Caki2 (cell line): ENCODE results near the gene ZNF79. TPM values are rescaled to one million over a fixed set of nuclear protein-coding genes. Genes with fewer than 3 reads are reported as not detected.

Experiments
- DNase-seq: peaks from one replicate; pipeline ENCODE4 v3.0.0-alpha.2; 2015; ENCODE audit warnings: low read depth
- in situ Hi-C: cut with HindIII; loops from 2 replicates; pipeline ENCODE4 v1.10.0; 2016; ENCODE audit warnings: low sequenced_read_pairs, low pct_unique_long_range_greater_than_20kb, mixed read lengths
- total RNA-seq: library from RNA; depleted of rRNA; stranded (reverse); fragments of >200 nt; shearing (Covaris generic); gene quantifications from 2 replicates; pipeline ENCODE4 v1.2.3, GENCODE V29; 2014; ENCODE audit warnings: low replicate concordance

Gene ZNF79
- total RNA-seq, 1 experiment from 2014 or later = 2.8 TPM

DNA sequence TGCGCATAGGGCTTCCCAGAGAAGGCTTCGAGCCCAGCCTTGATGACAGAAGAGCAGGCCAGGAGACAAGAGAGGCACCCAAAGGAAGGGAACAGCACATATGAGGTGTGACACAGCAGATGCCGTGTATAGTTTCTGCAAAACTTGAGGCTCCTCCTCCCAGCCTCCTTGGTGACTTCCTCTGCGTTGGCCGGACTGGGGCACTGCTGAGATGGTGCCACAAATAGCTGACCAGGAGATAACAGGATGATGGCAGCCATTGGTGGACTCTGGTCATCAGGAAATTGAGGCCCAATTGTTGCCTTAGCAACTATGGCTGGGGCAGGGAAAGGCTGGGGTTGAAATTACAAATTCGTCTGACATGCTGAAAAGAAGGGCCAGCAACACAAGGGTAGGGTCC is 4.8 kb upstream of the ZNF79 start:
- no peak for DNase-seq
- in situ Hi-C loops = no loop called here

DNA sequence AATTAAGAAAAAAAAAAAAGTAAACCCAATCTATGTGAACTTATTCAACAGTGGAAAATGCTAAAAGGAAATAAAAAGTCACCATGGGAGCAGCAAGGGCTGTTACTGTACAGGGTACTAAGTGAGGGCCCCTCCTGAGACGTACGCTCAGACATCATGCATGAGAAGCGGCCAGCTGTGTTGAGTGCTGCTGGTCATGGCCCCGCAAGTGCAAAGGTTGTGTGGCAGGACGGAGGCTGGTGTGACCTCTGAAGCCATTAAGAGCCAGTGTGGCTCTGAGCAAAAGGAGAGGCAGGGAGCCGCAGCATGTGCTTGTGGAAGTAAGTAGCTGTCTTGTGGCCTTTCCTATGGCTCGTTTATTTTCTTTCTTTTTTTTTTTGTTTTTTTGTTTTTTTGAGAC is 3.1 kb upstream of the ZNF79 start:
- in situ Hi-C loops = no loop called here
- DNase-seq = no peak

DNA sequence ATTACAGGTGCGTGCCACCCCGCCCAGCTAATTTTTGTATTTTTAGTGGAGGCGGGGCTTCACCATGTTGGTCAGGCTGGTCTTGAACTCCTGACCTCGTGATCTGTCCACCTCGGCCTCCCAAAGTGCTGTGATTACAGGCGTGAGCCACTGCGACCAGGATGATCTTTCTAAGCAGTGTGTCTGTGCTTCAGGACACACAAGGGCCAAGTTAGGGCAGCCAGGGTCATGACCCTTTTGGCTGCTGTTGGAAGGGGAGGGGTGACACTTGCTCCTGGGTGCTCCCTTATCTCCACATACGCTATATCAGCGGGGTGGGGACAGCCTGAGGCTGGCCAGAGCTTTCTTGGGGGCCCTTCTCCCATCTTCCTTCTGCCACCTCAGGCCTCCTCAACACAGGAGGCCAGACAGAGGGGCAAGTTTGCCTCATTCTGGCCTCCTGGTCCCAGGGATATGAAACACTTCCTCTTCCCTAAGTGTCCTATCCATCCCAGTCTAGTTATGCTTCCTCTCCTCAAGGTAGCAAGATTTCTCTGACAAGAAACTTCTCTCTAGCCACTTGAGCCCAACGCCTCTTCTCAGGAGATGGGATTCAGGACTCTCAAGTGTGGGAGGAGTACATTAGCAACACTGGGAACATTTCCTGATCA is 1.9 kb upstream of the ZNF79 start:
- in situ Hi-C loops = no loop called here
- DNase-seq = no peak

DNA sequence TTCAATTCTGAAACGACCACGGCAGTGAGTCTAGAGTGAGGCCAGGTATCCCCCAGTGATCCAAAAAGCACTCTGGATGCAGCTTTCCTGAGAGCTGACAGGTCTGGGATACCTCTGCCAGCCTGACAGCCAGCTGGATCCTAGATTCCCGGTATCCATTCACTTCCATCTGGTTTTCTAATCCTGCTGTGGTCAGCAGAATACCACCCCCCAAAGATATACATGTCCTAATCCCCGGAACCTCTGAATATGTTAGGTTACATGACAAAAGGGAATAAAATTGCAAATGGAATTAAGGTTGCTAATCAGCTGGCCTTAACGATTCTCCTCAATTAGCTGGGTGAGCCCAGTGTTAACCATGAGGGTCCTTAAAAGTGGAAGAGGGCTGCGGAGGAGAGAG is 1.4 kb upstream of the ZNF79 start:
- in situ Hi-C loops = no loop called here
- DNase-seq = no peak

DNA sequence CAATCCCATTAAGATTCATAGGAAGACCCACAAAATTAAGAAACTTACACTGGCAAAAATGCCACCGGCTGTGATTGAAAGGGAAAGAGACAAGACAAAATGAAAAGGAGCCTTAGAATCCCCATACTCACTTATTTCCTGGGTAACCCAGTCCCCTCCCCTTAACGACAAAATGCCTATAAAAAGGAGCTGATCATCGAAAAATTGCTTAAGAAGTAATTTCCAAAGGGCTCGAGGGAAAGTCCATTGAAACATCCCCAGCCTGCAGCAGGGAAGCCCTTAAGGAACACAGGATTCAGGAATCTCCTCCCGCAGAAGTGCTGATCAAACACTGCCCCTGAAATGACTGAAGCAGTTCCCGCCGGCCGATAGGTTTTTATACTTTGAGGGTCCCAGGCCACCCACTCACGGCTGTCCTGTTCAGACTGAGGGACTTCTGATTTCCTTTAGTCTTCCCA is 677 bp upstream of the ZNF79 start:
- in situ Hi-C loops = no loop called here
- no peak for DNase-seq

DNA sequence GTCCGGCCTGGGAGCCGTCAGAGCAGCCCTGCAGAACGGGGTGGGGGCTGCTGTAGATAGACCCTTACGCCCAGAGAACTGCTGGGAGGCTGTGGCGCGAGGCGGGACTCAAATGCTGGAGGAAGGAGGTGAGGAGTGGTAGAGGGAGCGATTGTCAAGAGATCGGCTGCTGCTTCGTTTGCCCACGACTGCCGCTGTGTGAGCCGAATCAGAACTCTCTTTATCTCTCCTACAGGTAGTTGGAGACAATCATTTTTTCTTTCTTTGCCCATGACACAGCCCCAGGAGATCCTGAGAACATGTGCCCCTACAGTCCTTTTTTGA is 456 bp downstream of the ZNF79 start:
- no peak for DNase-seq
- in situ Hi-C loops = no loop called here

DNA sequence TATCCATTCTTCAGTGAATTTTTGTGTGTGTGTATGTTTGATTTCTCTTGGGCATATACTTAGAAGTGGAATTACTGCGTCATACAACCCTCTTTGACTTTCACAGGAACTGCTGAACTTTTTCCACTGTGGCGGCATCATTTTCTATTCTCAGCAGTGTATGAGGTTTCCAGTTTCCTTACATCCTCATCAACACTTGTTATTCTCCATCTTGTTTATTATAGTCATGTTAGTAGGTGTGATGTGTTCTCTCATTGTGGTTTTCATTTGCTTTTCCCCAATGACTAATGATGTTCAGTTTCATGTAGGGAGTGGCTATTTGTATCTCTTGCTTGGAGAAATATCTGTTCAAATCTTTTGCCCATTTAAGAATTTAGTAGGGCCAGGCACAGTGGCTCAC is 2.6 kb downstream of the ZNF79 start:
- no peak for DNase-seq

DNA sequence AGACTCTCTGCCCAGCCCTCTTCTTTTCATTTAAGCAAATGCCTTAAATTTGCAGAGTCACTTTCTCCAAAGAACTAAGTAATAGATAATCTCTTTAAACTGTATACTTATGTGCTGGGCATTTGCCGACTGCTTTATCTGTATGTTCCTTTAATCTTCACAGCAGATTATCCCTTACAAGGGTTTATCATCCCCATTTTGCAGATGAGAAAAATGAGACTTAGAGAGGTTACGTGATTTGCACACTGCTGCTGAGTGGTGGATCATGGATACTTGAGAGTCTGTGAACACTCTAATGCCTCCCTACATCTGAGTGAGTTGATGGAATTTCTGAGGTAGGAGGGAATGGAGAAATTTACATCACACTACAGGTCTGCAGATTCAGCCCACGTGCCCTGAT is 4.2 kb downstream of the ZNF79 start:
- in situ Hi-C loops = no loop called here
- no peak for DNase-seq

More for the DNA sequence above, 2.6 kb downstream of the ZNF79 start:
- in situ Hi-C loops = no loop called here

DNA sequence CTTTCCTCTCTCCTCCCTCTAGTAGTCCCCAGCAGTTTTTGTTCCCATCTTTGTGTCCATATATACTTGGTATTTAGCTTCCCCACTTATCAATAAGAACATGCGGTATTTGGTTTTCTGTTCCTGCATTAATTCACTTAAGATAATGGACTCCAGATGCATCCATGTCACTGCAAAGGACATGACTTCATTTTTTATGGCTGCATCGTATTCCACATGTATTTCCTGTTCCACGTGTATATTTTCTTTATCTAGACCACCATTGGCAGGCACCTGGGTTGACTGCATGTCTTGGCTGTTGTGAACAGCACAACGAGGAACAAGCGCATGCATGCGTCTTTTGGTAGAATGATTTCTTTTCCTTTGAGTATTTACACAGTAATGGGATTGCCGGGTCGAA is 6.2 kb downstream of the ZNF79 start:
- in situ Hi-C loops = no loop called here
- DNase-seq = no peak

DNA sequence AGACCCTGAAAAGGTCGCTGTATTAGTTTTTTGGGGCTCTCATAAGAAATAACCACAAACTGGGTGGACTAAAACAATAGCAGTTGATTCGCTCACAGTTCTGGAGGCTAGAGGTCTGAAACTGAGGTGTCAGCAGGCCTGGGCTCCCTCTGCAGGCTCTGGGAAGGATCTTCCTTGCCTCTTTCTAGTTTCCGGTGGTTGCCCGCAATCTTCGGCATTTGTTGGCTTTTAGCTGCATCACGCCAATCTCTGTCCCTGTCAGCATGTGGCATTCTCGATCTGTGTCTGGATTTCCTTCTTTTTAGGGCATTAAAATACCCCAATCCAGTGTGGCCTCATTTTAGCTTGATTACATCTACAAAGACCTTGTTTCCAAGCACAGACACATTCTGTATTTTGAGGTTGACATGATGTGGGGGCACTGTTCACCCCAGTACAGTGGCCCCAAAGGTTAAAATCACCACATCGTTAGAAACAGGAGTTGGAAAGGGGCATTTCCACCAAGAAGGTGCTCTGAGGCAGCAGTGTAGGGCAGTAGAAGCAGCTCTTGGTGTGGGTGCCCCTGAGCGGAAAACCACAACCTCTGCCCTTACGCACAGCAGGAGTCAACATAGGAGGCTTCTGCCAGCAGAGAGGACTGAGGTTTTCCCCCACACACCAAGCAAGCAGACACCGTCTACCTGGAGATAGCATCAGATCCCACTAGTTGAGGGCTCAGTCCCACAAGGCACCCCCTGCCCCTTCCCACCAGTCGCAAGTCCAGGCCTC is 13.5 kb downstream of the ZNF79 start:
- no peak for DNase-seq
- in situ Hi-C loops = no loop called here

DNA sequence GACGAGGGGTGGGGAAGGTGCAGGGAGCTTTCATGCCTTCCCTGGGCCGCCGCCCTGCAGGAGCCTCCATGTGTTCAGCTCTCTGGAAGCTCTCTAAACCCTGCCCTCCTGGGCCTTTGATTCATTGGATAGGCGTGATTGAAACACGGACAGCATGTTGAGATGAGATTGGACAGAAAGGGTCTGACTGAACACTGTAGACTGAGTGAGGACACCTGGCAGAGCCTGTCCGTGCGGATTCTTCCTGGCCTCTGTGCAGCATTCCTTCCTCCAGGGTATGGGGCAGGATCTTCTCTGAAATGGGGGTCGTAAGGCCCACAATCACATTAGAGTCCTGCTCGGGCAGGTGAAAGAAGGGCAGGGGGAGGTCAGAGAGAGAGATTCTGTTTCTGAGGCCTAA is 14.2 kb downstream of the ZNF79 start:
- in situ Hi-C loops = no loop called here
- no peak for DNase-seq

DNA sequence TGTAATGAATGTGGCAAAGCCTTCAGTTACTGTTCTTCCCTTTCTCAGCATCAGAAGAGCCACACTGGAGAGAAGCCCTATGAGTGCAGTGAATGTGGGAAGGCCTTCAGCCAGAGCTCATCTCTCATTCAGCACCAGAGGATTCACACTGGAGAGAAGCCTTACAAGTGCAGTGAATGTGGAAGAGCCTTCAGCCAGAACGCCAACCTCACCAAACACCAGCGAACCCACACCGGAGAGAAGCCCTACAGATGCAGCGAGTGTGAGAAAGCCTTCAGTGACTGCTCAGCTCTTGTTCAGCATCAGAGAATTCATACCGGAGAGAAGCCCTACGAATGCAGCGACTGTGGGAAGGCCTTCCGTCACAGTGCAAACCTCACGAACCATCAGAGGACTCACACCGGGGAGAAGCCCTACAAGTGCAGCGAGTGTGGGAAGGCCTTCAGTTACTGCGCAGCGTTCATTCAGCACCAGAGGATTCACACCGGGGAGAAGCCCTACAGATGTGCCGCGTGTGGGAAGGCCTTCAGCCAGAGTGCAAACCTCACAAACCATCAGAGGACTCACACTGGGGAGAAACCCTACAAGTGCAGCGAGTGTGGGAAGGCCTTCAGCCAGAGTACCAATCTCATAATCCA is 20.2 kb downstream of the ZNF79 start:
- in situ Hi-C loops = no loop called here
- DNase-seq = no peak

DNA sequence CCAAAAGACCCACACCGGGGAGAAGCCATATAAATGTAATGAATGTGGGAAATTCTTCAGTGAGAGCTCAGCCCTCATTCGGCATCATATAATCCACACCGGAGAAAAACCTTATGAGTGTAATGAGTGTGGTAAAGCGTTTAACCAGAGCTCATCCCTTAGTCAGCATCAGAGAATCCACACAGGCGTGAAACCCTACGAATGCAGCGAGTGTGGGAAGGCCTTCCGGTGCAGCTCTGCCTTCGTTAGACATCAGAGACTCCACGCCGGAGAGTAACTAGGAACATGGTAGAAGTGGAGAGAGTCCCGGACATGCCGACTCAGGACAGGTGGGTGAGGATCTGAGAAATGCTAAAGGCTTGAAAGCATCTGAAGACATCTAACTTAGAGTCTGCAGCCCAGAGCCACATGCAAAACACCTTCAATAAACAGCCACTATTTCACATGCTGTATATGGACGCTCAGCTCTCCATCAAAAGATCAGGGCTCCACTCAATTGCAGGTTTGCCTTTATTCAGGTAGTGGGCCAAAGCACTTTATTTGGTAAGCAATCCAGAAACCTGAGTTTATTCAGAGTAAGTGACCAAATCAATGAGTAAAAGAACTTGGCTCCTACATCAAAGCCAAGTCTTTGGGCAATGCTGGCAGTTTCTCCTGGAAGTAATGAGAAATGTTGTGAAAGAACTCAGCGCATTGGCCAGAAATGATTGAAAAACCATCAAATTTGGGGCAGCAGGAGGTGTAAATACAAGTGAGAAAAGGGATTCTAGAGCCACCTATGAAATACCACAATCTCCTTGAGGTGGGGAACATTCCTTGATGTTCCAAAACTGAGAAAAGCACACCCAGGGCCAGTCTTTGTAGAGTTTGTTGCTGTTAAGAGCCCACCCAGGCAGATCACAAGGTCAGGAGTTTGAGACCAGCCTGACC is 21.0 kb downstream of the ZNF79 start:
- DNase-seq = no peak
- in situ Hi-C loops = no loop called here

DNA sequence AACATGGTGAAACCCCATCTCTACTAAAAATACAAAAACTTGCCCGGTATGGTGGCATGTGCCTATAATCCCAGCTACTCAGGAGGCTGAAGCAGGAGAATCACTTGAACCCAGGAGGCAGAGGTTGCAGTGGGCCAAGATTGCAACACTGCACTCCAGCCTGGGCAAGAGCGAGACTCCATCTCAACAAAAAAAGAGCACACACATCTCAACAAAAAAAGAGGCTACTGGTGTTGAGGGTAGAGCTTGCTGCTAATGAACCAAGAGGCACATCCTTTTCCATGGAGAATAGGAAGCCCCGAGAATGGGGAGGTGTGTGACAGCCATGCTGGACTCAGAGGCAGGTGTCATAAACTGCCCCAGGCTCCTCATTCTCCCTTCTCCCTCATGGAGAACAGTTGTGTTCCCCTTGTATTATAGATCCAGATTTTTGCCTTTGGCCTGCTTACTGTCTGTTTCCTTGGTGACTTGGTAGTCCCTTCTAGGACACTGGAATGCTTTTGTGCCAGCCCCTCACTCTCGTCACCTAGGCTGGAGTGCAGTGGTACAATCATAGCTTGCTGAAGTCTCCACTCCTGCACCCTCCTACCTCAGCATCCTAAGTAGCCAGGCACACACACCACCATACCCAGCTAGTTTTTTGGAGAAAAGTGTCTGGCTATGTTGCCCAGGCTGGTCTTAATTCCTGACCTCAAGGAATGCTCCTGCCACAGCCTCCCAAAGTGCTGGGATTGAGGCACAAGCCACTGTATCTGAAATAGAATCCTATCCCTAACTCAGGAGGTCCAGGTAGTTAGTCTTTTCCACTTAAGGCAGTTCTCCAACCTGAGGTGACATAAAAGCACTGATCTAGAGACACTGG is 21.9 kb downstream of the ZNF79 start:
- peak; percentile 40 for DNase-seq

DNA sequence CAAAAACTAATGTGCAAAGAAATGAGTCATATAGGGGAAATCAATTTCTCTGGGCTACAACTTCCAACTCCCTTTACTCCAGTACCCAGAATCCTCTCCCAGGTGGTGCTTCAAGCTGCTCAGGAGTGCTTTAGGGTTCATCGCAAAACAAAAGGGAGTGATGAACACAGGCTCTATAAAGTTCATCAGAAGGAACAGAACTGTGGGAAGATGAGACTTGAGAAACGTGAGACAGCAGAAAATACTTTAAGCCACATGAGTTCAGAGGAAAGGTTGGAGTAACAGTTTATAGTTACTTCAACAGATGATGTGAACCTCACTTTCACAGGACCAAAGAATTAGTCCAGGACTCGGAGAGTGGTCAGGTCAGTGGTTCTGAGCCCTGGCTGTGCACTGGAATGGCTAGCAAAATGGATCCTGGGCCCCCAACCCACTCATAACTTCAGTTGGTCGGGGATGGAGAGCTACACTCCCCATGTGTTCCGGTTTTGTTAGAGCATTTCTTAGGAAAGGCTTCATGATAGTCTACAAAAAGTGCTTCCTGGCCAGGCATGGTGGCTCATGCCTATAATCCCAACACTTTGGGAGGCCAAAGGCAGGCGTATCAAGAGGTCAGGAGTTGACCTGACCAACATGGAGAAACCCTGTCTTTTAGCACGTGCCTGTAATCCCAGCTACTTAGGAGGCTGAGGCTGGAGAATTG is 22.7 kb downstream of the ZNF79 start:
- DNase-seq = no peak
- in situ Hi-C loops = no loop called here

More for the DNA sequence above, 21.9 kb downstream of the ZNF79 start:
- in situ Hi-C loops = no loop called here

DNA sequence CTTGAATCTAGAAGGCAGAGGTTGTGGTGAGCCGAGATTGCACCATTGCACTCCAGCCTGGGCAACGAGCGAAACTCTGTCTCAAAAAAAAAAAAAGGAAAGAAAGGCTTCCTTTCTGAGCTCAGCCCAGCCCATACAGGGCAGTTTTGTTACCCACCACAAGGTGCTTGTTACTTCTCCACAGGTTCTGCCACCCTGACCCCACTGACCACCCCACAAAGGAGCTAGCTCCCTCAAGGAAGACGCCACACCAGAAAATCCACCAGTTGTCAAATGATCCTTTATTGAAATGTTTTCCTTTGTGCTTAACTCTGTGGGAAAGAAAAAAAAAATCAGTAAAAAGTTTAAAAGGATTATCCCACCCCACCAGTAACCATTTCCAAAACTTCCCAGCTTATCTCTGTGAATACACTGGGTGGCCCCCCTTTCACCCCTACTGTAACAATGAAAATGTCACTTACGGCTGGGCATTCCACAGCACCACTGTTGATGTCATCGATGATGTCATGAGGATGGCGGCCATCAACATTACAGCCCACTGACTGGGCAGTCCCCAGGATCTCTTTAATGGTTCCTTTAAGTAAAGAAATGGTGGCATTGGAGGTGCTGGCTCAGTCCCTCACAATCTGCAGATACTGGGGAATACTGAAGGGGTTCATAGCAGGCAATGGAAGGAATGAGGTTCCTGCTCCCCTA is 23.4 kb downstream of the ZNF79 start:
- in situ Hi-C loops = no loop called here
- peak; percentile 4 for DNase-seq
